GM21825 (cell line): ENCODE results near the gene TEC.
"Not testable (repeated sequence)": the region's sequence is repeated elsewhere in the genome, so short reads cannot be mapped to it uniquely, and the experiment has no call there.

Experiments used
- ATAC-seq: cut with Tn5 transposase; IDR thresholded peaks from one replicate; pipeline ENCODE4 v1.9.1; 2021; ENCODE audit warnings: mild to moderate bottlenecking, moderate library complexity; ENCODE audit not compliant: unreplicated experiment

TEC gene

DNA sequence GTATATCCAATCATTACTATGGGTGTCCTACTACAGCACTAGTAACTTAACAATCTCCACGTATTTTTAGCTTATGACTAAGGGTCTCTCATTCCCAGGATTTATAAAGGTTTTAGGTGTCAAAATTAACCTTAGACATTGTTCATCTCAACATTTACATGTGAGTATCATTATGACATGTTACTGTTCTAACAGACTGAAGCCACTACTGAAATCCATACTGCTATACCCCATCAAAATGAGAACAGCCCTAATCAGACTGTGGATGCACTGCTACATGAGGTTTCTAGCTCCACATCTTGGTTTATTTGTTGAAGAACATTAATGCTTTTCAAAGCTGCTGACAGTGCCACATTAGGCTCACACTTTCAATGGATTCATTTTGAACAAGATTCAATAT is 100.0 kb downstream of the TEC start:
- ATAC-seq, result no peak

DNA sequence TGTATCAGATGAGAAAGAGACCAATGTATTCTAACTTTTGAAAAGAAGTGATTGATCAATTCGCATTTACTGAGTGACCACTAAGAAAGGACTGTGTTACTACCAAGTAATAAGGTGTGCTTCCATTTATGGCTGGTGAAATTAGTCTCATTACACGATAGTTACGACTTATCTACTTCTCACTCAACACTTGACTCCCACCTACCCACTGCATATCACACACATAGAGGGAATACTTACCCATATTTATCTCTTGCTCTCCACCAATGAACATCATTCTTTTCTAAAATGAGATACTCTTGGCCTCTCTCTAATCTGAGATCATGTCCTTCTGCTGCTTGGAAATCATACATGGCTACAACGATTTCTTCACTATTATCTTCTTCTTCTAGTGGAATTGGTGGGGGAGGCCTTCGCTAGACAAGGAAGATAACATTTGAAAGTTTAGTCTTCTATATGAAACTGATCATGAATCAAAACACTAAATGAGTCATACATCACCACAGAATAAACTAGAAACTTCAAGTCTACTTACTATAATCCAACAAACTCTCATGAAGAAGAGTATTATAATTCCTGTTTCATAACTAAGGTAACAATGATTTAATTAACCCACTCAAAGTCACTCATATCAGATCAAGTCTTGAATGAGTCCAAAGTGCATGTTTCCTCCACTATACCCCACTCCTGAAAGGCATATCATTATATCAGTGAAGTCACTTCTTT is 101.9 kb downstream of the TEC start:
- ATAC-seq, result no peak

DNA sequence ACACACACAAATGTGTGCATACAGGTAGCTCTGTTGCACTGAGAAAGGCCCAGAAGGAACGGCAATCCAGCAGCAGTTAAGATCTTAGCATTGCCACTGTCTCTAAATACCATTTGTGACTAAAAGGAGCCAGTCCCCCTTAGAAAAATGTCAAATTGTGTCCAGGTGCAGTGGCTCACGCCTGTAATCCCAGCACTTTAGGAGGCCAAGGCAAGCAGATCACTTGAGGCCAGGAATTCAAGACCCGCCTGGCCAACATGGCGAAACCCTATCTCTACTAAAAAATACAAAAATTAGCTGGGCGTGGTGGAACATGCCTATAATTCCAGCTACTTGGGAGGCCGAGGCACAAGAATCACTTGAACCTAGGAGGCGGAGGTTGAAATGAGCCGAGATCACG is 105.1 kb downstream of the TEC start:
- ATAC-seq, result not testable (repeated sequence)

DNA sequence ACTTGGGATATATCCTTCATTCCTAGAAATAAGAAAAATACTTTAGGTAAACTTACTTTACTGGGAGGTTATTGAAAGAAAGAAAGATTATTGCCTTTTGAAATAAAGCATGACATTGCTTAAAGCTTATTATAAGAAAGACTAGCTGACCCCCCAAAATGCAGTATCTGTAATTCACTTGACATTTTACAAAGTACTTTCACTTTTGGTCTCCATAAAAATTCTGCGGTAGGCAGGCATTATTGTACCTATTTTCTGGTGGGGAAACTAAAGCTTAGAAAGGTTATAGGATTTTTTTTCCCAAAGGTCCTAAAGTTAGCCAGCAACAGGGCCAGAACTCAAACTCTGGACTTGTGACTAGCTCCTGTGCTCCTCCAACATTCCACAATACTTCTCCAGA is 105.9 kb downstream of the TEC start:
- ATAC-seq, result no peak

DNA sequence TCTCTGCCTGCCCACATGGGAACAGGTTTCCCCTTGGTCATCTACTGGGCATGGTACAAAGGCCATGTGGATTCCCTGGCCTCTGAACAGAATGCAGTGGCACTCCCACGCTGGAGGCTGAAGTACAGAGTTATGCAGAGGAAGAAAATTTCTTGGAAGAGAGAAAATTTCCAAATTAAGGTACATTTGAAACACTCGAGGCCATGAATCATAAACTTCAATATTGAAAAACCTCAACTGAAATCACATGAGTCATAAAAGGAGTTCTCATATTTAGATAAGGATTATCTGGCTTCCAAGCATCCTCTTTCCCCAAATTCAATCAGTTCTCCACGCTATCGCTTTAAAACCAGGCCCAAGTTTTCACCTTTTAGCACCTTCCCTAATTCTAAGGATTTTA is 107.5 kb downstream of the TEC start:
- no peak for ATAC-seq

DNA sequence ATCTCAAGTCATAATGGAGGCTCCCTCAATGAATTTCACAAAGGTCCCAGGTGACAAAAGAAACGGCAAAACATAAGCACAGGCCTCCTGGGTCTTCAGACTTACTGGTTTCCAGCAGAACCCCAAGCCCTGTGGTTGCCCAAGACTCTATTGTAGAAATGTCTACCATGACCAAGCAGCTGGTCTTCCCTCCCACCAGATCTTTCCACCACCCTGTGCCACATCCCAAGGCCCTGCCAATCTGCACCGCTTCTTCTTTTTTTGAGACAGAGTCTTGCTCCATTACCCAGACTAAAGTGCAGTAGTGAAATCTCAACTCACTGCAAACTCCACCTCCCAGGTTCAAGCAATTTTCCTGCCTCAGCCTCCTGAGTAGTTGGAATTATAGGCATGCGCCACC is 112.4 kb downstream of the TEC start:
- no peak for ATAC-seq

DNA sequence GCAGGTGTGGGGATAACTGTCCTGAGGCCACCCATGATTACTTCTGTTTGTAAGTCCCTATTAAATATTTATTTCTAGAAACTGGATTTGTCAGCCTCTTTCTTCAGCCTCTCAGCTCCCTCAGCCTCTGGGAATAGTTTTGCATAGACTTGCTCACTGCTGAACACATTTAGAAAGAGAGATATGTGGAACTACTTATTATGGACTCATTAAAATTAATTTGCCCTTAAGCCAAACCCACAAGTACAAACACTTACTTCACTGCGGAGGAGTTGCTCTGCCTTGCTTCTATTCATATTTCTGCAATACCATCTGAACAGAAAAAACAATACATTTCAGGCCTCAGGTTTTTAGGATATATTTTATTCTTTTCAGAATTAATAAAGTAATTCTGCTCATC is 113.2 kb downstream of the TEC start:
- no peak for ATAC-seq

DNA sequence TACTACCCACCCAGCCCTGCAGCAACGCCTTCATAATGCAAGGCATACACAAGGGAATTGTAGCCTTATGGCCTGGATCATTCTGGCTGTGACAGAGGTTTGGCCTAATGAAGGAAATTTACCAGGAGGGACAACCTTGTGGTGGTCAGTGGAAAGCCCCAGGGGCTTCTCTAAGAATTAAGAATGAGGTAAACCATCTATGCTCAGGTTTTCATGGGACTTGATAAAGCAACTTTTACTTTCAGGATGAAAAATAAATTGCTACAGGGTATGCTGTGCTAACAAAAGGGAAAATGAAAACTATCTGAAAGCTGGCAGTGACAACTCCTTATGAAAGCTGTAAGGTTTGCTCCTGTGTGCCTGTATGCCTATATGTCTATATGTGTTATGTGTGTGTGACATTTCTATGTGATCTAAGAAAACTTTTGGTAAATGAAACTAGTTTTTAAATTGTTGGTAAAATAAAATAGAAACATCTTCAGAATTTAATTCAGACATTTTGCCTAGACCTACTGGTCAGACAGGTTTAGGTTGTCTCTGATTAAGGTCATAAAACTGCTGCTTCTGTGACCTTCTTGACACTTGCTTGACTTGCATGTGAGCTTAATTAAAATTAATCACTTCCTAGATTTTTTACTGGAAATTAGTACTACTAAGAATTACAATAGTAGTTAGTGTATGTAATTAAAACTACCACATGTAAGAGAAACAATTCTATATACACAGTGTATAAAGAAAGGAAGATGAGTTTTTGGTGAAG is 115.7 kb downstream of the TEC start:
- peak; percentile 58 for ATAC-seq

DNA sequence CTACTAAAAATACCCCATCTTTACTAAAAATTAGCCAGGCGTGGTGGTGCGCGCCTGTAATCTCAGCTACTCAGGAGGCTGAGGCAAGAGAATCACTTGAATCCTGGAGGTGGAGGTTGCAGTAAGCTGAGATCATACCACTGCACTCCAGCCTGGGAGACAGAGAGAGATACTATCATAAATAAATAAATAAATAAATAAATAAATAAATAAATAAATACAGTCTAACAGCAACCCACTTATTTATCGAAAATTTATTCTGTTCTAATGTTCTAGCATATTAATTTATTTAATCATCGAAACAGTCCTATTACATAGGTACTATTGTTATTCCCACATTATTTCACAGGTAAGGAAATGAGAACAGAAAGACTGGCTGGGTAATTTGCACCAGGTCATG is 117.4 kb downstream of the TEC start:
- no peak for ATAC-seq

DNA sequence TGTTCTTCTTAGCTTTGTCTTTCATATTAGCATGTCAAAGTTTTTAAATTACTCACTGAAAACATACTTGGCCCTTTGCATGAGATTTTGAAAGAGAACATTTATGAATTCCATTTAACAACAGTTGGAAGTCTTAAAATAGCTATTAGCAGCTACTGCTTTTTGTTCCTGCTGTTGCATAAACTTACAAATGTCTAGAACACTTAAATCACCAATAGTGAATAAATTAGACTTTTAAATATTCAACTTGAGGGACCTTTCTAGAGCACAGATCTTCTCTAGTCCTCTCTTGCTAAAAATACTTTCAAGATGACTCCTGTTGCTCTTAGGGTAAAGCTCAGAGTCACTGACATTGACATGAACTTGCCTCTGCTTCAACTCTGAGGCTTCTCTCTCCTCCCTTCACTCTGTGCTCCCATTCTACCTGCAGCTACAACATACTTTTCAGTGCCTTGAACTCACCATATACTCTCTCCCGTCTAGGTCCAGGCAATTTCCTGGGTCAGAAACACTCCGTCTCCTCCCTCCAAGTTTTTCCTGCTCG is 119.7 kb downstream of the TEC start:
- no peak for ATAC-seq

DNA sequence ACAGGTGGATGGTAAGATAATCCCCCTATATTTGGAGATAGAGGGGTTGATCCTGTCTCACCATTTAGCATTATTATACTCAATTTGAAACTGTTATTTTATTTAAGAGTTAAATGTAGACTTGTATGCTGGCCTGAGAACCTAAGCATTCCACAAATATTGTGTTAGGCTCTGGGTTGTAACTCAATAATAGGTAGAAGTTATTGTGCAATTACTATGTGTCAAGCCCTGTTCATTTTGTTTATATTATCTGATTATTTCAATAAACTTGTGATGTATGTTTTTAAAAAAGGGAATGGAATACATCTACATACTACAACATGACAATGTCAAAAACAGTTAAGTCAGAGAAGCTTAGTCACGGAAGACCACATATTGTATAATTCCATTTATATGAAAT is 122.0 kb downstream of the TEC start:
- ATAC-seq, result no peak

DNA sequence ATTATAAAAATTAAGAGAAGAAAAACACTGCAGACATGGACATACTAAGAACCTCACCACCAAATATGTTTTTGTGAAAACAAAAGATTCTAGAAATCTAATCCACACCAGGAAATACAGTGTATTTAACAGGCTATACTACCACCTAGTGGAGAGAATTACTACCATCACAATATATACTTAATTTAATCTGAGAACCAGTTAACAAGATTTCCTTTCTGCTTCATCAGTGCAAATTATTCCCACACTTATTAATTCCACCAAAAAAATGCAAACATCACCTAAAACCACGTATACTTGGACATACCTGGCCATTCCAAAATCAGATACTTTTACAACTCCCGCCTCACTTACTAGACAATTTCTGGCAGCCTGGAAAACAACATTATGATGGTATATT is 128.6 kb downstream of the TEC start:
- no peak for ATAC-seq

DNA sequence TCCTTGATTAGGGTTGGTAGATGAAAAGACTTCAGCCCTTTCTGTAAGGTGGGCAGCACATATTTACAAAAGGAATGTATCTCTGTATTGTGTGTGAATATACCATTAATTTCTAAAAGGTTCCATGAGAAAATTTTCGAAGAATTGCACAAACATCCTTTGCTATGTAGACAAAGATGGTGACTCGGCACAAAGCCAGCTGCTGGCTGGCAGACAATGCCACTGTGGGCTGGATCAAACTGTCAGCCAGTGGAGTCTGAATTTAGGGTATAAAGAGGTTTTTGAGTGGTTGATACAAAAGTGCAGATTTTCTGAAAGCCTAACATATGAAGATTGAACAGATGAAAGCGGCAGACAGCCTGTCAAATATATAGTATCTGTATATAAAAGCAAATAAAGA is 129.9 kb downstream of the TEC start:
- ATAC-seq, result no peak

DNA sequence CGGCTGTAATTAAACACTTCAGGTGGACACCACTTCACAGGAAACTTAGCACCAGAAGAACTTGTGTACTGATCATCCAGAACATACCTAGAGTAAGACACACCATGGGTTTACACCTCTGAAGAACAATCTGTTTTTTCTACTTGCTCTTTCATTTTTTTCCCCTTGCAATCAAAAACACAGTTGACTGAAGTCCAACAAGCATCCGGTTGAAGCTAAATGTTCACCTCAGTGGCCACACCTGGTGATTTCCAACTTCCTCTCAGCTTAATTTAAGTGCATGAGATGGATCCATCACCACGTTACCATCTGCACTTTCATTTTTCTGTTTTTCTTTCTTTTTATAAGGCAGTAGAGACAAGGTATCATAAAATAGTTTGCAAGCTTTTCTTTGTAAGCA is 130.7 kb downstream of the TEC start:
- peak; percentile 81 for ATAC-seq

DNA sequence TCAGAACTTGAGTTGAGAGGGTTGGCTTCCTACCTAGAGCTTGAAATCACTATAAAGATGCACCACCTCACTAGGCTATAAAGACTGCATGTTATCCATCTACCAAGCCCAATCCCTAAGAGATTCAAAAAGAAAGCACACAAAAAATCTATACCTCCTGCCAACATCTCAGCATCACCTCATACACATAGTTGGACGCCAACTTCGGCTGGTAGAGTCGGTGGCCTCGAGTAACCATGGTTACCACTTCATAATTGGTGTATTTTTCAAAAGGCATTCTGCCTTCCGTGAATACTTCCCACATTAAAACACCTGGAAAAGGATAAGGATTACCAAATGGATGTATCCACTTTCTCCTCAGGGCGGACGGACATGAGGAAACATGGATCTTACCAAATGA is 131.1 kb downstream of the TEC start:
- no peak for ATAC-seq

DNA sequence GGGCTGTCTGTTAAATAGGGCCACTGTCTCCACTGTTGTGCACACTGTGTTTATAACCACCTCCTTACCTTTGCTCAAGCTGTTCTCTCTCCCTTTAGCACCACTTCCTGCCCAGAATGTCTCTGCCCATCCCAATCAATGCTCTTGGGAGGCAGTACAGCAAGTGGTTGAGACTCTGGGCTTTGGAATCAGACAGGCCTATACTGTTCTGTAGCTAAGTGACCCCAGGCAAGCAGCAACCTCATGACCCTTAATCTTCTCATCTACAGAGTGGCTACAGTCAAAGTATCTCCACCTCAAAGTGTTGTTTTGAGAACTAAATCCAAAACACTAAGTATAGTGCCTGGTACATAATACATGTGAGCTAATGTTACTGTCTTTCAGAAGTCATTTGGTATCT is 131.8 kb downstream of the TEC start:
- no peak for ATAC-seq

DNA sequence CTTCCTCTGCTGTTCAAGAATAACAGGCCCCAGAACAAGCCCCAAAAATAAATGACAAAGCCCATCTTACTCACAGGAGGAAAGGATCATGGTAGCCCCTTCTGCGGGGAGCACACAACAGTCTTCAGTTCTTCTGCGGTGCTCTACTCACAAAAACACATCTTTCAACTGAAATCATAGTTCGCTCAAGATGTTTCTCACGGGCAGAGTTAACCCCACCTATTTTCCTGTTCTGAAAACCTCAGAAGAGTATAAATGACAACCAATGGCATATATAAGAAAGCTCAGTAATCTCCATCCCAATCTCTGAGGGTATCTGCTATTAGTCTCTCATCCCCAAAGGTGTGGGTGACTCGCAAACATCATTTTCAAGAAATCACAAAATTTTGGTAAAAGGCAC is 135.6 kb downstream of the TEC start, which contains the start of gene TXK:
Gene TXK (minus strand): TSS at position 170 of the 400 bp plus-strand sequence. CDS start 80 bp downstream, at position 90.
- no peak for ATAC-seq

DNA sequence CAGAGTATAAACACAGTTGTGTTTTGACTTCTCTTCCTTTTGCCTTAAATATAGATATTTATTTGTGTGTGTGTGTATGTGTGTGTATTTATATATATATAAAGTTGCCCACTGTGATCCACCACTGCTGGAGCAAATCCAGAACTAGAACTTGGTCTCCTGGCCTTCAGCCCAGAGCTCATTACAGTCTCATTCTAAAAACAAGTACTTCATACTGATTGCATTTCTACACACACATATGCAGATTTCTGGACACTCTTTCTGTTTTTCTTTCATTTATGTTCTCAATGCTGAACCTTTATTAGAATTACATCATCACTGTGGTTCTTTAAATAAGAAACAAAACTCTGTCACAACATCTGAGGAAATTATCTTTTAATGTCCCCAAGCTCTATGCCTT is 136.0 kb downstream of the TEC start:
- ATAC-seq, result no peak

DNA sequence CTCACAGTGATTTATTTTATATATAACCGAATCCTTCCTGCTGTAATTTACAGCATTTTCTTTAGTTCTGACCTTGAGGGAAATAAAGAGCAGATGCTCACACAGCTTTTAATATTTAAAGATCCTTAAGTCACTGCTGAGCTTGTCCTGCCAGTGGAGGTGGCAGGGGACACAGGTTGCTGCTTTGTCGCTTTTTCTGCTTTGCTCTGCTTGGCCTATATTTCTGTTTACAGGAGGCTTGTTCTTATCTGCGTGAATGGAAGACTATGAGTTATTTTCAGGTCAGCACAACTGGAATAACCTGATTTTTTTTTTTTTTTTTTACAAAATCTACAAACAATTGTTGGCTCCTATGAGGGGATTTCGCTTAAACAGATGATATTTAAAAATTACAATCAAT is 137.9 kb downstream of the TEC start:
- ATAC-seq, result no peak

DNA sequence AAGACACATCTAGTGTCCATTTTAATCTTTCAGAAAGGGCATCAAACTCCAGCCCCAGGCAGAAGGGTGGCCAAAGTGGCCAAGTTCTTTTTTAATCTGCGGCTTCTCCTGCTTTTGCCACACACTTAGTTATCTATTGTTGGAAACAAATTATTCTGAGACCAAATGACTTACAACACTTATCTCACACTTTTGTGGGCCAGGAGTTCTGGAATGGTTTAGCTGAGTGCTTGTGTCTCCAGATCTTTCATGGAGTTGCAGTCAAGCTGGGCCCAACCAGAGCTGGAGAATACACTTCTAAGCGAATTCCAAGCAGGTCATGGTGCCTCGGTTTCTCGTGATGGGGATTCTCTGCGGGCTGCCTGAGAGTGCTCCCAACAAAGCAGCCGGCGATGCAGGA is 139.5 kb downstream of the TEC start:
- ATAC-seq, result no peak

DNA sequence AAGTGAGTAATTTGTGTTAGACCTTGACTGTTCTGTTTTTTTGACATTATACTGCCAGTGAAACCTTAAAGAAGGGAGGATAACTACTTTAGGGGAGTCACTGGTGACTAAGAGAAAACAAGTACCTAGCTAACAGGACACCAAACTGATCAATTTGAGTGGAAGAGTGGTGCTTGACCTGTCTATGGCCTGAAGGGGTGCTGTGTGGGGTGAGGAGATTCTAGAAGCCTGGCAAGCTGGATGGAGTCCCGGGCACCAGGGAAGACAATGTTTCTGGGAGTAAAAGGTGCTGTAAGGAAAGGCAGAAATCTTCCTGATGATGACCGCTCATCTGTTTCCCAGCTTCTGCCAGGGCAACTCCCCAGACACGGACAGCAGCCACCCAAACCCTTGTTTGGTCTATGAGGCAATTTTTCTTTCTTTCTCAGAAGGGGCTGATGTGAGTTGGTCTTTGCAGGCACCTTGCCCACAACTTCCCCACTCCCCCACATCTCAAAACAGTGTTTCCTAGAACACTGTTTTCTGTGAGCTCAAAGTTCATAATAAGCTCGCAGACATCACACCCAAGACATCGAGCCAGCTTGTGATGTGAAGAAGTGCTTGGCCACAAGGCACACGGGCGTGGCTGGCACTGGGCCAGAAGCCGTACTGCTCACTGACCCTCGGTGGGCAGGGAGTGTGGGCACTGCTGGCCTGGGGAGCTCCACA is 140.2 kb downstream of the TEC start:
- no peak for ATAC-seq
